CD4-positive, alpha-beta T cell treated with Interleukin-17A for 4 hours (primary cell): ENCODE data around the gene CDH20.
"Not testable (repeated sequence)": the region's sequence is repeated elsewhere in the genome, so short reads cannot be mapped to it uniquely, and the experiment has no call there.

Experiments used
- DNase-seq: peaks from one replicate; pipeline ENCODE4 v3.0.0-alpha.2; 2020; ENCODE audit warnings: mixed read lengths

CDH20 gene

DNA sequence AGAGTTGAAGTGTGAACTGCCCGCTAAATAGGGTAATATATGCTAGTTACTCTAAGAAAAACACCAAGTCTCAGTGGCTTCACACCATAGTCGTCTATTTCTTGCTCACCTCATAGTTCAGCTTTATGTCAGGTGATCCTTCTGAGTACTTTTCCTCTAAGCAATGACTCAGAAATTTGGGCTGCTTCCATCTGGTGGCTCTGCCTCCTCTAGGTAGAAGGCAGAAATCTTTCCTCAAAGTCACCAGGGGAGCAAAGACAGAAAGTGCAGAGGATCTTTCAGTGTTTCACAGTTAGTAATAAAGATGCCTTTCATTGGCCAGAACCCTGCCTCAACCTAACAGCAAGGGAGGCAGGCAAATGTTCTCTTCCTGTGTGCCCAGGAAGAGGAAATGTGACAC, 17.3 kb downstream of the CDH20 start:
- DNase-seq, result no peak

DNA sequence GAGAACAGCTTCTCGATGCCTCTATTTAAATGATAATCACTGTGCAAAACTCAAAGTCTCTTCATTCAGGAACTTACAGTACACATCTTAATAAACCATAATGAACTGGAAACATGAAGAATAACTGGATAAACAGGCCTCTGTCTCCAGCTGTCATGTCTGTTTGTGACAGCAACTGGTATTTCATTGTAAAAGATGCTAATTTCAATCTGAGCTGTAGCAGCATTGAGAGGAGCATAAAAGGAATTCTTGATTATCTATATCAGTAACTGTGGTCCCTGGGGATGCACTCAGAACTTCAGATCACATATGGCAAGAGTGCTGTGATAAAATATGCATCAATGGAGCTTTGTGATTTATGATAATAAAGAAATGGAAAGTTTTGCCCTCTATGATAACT, 18.8 kb downstream of the CDH20 start:
- DNase-seq, result no peak

DNA sequence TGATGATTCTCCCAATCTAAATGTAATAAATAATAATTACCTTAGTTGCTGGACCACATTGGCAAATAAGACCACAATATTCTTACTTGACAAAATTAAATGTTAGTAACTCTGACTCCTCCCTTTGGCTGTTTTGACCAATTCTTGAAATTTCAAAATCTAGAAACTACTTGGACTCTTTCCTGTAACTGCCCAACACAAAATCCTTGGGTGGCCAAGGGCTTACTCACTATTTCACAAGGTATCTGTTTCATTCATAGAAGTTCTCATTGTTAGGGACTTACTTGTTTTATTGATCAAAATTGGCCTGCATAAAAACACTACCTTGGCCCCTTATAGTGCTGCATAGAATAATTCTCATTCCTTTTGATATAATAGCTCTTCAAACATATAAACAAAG, 19.4 kb downstream of the CDH20 start:
- no peak for DNase-seq

DNA sequence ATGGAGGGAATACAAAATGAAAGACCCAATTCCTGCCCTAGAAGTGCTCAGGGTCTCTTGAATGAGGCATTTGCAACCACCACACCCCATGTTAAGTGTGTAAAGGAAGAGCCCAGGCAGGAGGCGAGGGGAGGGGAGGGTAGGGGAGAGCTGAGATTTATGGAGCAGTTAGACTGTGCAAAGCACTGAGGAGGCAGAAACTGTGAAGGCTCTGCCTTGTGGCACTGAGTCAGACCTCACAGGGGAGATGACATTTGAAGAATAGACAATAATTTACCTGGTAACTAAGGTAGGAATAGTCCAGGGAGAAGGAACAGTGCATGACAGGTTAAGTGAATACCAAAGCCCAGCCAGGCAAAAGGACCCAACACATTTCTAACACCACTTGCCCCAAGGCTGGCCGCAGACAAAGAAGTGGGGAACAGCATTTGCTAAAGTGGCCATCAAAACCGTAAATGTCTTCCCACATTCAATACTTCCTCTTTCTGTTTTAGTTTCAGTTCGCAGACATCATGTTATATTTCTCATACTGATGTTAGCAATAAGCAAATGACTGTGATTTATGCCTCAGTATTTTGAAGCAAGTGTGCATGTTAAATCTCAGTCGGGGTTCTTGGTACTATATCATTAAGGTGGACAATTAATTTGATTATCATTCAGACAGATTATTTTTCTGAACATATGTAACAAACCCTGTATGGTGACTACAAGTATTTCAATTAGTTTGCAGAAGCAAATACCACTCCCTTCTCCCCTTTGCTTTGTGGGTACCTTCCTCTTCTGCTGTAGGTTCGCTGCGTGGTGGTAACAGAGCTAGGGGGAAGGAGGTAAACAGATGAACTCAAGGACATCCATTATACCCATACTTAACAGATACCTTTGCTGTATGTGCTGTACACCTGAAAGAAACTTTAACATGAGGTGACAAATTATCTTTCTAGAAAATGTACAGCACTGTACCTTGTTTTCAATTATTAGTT, 27.5 kb downstream of the CDH20 start:
- DNase-seq, result no peak

DNA sequence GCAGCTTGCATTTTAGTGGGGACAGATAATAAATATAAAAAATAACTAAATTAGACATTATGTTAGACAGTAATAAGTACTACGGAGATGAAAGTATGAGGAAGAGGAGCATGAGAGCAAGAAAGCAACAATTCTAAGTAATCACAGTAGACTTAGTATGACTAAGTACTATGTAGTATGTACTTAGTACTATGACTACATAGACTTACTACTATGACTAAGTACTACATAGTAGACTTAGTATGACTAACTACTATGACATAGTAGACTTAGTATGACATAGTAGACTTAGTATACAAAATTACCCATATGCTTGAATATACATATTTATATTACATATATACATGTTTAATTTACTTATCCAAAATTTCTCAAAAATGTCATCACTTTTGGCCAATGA, 29.3 kb downstream of the CDH20 start:
- no peak for DNase-seq

DNA sequence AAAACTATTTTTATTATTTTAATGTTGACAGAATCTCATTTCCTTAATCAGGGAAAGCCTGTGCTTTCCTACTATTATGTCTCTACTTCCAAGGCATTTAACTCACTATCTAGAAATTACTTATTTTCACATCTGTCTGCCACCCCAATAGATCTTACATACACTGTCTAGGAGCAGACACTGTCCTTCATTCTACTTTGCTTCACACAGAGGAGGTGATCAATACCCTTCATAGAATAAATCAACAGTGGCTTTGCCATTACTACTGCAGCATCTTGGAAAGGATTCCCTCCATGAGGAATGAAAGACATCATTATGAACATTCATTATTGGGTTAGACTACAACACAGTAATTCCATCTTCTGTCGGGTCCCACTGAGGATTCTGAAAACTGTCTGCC, 31.7 kb downstream of the CDH20 start:
- DNase-seq, result no peak

DNA sequence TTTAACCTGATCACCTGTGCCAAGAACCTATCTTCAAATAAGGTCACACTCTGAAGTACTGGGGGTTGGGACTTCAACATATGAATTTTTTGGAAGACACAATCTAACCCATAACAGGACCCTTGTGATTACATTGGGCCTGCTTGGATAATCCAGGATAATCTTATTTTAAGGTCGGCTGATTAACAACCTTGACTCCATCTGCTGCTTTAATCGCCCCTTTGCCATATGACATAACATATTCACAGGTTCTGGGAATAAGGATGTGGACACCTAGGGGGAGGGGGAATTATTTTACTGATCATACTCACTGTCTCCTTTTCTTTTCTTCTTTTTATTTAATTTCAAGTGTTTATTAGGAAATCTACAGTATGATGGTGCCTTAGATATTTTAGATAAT, 34.8 kb downstream of the CDH20 start:
- DNase-seq, result no peak

DNA sequence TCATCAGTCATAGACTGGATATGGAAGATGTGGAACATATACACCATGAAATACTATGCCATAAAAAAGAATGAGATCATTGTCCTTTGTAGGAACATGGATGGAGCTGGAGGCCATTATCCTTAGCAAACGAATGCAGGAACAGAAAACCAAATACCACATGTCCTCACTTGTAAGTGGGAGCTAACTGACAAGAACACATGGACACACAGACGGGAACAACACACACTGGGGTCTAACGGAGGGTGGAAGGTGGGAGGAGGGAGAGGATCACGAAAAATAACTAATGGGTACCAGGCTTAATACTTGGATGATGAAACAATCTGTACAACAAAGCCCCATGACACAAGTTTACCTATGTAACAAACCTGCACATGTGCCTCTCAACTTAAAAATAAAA, 36.4 kb downstream of the CDH20 start:
- DNase-seq, result not testable (repeated sequence)

DNA sequence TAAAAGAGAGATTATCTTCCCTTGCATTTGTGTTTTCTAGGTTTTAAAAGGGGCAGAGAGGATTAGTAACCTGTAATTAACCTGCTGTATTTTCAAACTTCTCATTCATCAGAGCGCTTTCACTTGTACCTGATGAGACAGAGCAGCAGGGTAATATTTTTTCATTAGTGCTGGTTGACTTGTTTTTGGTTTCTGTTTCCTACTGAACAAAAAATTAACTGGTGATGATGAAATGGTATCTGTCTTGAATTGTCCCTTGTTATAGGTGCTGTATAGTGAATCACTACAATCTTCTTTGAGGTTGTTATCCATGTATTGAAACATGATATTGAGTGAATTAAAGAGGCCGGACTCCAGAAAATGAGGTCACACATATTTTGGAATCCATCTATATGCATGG, 37.9 kb downstream of the CDH20 start:
- no peak for DNase-seq

DNA sequence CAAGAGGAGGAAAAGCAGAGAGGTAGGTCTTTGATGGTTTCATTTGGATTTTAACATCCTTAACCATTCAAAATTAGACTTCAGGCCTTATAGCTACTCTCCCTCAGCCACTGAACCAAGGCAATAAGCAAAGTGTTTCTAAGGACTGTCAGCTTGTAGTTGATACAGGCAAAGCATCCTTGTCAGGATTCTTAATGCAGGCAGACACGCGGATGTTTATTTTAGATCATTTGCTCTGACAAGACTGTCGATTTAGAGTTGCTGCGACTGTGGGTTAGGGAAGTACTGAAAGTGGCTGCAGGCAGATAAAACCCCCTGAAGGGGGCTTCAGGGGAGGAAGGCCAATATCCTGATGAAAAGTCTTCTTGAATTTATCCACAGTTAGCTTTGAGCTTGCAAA, 46.6 kb downstream of the CDH20 start:
- DNase-seq, result no peak

DNA sequence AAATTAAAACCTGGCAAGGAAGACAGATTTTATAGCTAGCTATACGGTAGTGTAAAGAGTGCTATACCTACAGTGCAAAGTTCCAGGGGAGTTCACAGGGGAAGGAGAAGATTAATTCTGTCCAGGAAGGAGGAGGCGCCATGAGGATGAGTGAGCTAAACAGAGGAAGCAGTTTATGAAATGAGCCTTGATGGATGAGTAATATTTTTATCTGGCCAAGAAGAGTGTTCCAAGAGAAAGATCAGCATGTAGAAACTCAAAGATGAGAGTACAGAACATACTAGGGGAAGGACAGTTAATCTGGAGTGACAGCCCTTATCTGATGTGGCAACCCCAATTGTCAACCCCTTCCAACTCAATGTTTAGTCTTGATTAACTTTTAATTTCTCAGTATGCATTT, 54.8 kb downstream of the CDH20 start:
- no peak for DNase-seq

DNA sequence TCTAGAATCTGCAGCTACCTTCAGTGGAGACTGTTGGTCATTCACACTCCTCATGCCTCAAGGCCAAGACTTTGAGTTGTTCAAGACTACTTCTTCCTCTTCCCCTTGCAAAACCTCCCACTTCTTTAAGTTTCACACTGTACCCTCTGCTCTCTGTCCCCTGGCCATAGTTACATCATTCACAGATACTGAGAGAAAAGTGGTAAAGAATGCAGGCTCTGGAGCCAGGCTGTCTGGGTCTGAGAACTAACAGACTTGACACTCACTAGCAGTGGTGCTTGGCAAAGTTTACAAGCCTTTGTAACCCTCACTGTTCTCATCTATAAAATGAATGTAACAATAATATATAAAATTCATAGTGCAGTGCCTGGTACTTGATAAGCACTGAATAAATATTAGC, 61.8 kb downstream of the CDH20 start:
- no peak for DNase-seq

DNA sequence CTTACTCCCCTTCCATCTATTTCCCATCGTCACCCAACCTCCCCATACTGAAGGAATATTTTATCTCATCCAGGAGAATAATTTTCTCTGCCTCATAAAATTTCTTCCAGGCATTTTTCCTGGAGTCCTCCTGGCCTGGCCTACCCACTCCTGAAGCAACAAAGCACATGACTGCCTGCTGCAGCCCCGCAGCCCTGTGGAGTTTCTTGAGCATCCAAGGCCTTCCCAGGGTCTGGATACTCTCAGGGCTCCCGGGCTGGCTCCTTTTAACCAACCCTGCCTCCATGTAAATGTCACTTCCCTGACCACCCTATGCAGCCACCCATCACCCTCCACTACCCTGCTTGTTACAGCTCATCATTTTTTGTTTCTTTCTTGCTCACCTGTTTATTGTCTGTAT, 64.0 kb downstream of the CDH20 start:
- DNase-seq, result no peak

DNA sequence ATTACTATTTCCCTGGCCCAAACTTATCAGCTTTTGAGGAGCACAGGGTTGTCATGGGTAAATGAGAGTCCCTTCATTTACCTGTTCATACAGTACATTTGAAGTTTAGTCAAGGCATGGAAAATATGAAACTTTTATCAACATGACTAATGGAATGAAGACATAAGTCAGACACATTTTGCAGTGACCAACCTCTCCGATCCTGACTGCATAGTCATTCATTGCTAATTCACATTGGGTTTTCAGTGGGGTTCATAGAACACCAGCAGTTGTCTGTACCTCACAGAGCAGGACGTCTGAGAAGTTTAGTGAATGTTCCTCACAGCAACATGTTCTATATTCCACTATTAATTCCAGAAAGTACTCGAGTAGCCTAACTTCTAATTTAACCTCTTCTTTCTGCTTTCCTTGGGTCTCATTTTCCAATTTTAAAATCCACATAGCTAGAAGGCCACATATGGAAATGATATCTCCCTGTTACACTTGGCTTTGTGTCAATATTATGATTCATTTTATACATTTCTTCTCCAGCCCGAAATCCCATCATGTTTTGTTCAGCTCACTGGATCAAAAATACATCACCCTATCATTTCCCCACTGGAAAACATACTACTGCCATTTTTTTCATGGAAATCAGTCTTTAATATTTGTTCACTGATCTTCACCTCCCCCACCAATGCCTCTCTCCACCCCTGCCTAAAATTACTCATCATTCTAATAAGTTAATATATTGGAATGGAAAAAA, 65.9 kb downstream of the CDH20 start:
- no peak for DNase-seq

DNA sequence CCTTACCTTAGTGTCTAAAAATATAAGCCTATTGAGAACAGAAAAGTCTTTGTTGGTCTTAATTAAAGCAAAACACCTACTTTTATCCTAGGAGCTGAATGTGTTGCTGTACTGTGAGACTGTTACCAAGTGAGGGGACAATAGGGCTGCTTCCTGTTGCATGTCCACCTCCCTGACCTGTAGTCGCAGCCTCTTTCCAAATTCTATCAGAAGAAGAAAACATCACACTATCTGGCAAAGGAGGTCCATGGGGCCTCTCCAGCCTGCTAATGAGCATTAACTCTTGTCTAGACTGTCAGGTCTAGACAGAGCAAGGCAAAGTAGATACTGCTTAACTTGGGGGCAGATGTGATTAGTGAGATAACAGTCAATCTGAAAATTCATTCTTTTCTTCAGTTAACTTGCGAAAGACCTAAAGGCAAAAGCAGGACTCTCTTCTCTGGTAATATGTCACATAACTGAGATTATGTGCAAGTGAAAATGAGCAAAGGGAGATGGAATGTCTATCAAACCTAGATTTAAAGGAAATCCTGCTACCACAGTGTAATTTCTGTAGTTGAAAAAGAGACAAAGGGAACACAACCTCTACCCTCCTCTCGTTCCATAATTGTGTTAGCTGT, 66.9 kb downstream of the CDH20 start:
- no peak for DNase-seq

DNA sequence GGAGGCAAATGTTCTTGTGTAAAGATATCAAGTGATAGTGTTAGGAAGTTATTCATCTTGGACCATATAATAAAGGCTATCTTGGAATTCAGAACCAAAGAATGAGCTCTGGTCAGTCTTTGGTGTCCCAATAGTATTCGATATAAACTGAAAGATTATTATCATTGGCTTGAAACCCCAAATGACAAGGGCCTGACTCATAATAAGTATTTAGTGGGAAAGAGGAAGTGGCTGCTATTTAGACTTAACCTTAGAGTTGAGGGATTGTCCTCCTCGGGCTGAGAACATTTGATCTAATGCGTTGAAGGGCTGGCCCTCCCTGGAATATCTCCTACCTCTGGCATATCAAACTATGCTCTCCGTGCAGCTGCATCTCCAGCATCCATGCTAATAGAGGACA, 67.5 kb downstream of the CDH20 start:
- no peak for DNase-seq

DNA sequence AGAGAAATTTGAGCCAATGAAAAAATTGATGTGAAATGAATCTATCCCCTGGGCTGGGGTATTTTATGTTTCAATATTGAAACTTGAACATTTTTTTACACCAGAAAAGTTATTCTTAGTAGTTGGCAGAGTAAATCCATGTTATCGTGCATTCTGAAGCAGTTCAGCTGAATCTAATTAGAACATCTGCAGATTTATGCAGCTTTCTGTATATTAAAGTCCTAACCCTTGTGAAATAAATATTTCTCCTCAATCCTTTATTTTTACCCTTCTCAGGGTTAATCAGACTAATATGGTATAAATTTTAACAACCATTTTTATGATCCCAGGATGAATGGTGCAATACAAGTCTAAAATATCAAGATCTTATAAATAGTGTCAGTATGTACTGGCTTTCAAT, 69.5 kb downstream of the CDH20 start:
- no peak for DNase-seq

DNA sequence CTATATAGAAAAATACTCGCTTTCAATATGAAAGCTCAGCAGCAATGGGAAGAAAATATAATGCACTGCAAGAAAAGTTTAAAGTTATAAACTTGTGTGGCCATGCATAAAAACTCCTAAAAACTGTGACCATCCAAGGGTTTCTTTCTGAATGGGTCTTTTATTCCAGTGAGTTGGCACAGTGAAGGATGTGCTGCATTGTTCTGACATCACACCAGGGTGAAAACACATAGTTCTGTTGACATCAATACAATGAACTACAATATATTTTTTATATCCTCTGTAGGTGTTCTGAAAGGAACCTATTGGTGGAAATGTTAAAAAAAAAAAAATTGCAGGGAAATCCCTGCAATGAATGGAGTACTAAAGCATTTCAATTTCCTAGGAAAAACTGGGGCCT, 80.2 kb downstream of the CDH20 start:
- DNase-seq, result no peak

DNA sequence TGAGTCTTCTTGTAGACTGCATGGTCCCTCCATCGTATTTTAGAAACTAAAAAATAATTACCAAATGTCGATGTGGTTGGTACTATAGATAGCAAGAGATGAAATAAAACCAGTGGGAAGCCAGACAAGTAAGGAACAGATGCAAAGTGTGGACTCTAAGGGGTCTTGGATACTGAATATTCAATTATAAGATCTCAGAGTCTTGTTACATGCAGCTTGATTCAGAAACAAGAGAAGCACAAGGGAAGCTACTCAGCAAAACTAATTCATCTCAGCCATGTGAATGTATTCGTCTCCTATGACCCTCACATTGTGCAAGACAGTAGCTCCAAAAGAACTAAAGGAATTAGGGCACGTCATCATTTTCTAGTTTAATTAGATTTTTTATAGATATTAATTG, 80.9 kb downstream of the CDH20 start:
- no peak for DNase-seq

DNA sequence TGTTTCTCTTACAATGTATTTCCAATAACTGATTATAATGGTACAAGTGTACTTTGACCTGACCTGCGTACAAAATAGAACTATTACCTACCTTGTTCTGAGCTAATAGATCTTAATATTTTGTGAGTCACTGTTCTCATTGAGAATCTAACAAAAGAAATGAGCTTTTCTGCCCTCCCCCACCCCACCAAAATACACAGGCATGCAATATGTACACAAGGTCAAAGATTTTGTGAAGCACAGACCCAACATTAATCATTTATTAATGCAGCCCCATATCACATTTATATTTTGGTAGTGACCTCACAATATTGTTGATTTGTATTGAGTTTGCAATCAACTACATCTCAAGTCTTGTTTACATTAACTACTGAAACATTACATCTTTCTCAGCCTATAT, 86.5 kb downstream of the CDH20 start:
- DNase-seq, result no peak

DNA sequence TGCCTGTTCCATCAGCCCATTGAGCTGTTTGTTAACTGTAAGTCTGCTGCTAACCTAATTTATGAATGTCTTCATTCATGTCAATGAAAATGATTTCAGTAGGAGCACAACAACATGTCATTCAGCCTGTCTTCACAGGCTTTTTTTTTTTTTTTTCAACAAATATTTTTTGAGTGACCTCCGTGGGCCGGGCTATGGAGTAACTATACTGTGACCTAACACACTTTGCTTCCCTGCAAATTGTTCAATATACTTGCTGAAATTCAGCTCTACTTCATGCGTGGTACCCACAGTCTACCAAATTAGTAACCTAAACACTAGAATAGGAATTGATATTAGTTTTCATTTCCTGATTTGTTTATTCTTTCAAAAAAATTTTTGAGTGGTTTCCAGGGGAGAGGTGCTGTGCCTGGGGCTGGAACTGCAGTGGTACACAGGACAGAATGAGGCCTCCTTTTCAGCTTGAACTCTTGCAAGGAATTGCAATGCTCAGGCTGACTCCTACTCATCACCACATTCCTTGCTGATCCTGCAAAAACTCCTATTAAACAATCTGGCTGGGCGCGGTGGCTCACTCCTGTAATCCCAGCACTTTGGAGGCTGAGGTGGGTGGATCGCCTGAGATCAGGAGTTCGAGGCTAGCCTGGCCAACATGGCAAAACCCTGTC, 87.1 kb downstream of the CDH20 start:
- DNase-seq, result no peak

DNA sequence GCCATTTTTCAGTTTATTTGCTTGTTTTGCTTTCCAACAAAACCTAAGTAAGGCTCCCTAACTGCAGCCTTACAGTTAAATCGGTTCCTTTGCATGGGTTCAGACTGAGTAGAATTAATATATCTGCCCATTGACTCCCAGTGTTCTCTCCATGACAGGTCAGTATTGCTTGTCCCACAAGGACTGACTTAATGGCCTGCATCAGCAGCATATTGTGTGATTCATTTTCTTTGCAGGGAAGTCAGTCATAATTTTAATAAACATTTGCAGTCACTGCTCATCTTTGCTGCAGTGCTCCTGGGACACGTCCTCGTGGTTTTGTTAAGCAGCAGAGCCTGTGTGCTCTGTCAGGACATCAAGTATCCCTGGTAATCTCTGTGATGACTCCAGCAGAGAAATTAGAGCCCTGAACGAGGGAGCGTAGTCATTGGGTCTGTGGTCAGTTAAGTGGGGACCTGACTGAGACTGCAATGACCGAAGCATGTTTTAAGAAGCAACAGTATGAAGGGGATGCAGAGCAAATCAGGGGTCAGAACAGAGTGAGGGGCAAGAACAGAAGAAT, 93.3 kb downstream of the CDH20 start:
- no peak for DNase-seq

DNA sequence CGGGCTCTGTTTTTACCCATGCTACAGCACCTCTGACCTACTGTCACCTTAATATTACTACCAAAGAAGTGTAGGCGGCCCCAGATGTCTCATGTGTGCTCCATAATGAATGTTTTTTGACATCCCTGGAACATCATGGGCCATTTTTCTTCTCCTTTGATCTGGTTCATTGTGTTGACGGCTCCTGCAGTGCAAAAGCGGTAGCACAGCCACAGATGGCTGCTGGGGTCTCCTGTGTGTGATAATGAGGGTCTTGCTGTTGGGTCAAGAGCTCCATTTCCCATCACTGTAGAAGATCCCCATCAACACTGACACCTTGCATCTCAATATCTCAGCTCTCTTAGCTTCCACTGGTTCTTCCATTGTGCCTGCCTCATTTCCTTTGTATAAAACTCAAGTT, 95.0 kb downstream of the CDH20 start:
- DNase-seq, result no peak
